ENCODE measurements around the gene FAM168B.

GRCh38 chr2:131092458-131093005 lies 728 bp downstream of the FAM168B start:
- TF ChIP-seq CTCF (IDR thresholded peaks at IDR 0.05) (no peak), POLR2A (IDR thresholded peaks at IDR 0.05) (no peak)
